ENCODE results near the gene ZNF778. TPM values are rescaled to one million over a fixed set of nuclear protein-coding genes. Genes with fewer than 3 reads are reported as not detected.
"Not testable (repeated sequence)": the region's sequence is repeated elsewhere in the genome, so short reads cannot be mapped to it uniquely, and the experiment has no call there.

ZNF778 gene
- total RNA-seq, 1 donor from 2014 or later, result 11.7 TPM

GRCh38 chr16:89210904-89211515 lies 6.5 kb upstream of the ZNF778 start:
- no peak for DNase-seq (ENCODE audit: low spot score)

- no peak for DNase-seq (ENCODE audit: low spot score)
These were observed 977 bp upstream of the ZNF778 start for GRCh38 chr16:89216315-89217137.

GRCh38 chr16:89217138-89217387 lies 440 bp upstream of the ZNF778 start:
- no peak for DNase-seq (ENCODE audit: low spot score)

- no peak for DNase-seq (ENCODE audit: low spot score)
These were observed 1.9 kb downstream of the ZNF778 start for GRCh38 chr16:89219365-89219764.

GRCh38 chr16:89221604-89222003 lies 4.1 kb downstream of the ZNF778 start:
- DNase-seq (ENCODE audit: low spot score), result no peak

GRCh38 chr16:89222931-89223330 lies 5.4 kb downstream of the ZNF778 start:
- no peak for DNase-seq (ENCODE audit: low spot score)

GRCh38 chr16:89224665-89225064 lies 7.2 kb downstream of the ZNF778 start:
- no peak for DNase-seq (ENCODE audit: low spot score)

- no peak for DNase-seq (ENCODE audit: low spot score)
These were observed 12.8 kb downstream of the ZNF778 start for GRCh38 chr16:89230255-89230654.

- DNase-seq (ENCODE audit: low spot score), result no peak
These were observed 14.6 kb downstream of the ZNF778 start for GRCh38 chr16:89232107-89232506.

GRCh38 chr16:89233678-89234490 lies 16.4 kb downstream of the ZNF778 start:
- no peak for DNase-seq (ENCODE audit: low spot score)

GRCh38 chr16:89237733-89238132 lies 20.2 kb downstream of the ZNF778 start:
- no peak for DNase-seq (ENCODE audit: low spot score)

GRCh38 chr16:89241187-89242007 lies 23.9 kb downstream of the ZNF778 start:
- DNase-seq (ENCODE audit: low spot score), result no peak

GRCh38 chr16:89242795-89243200 lies 25.3 kb downstream of the ZNF778 start:
- no peak for DNase-seq (ENCODE audit: low spot score)

GRCh38 chr16:89243664-89244063 lies 26.2 kb downstream of the ZNF778 start:
- no peak for DNase-seq (ENCODE audit: low spot score)

- not testable (repeated sequence) for DNase-seq (ENCODE audit: low spot score)
These were observed 26.8 kb downstream of the ZNF778 start for GRCh38 chr16:89244264-89244663.

GRCh38 chr16:89244754-89245153 lies 27.3 kb downstream of the ZNF778 start:
- DNase-seq (ENCODE audit: low spot score), result no peak

GRCh38 chr16:89246383-89246902 lies 28.9 kb downstream of the ZNF778 start:
- DNase-seq (ENCODE audit: low spot score), result no peak

GRCh38 chr16:89246903-89247733 lies 29.6 kb downstream of the ZNF778 start:
- DNase-seq (ENCODE audit: low spot score), result peak; percentile 98

GRCh38 chr16:89247734-89248075 lies 30.2 kb downstream of the ZNF778 start:
- DNase-seq (ENCODE audit: low spot score), result not testable (repeated sequence)
